Ramos (cell line): ENCODE measurements around the gene RRAGA.
"Not testable (repeated sequence)": the region's sequence is repeated elsewhere in the genome, so short reads cannot be mapped to it uniquely, and the experiment has no call there.

ENCODE experiments used
- in situ Hi-C: fragments of 300-500 bp; cut with MboI; formaldehyde crosslinking; loops from one replicate; pipeline ENCODE4 v1.14.3; 2022; ENCODE audit warnings: low sequenced_read_pairs; ENCODE audit not compliant: unreplicated experiment

RRAGA gene, protein sequence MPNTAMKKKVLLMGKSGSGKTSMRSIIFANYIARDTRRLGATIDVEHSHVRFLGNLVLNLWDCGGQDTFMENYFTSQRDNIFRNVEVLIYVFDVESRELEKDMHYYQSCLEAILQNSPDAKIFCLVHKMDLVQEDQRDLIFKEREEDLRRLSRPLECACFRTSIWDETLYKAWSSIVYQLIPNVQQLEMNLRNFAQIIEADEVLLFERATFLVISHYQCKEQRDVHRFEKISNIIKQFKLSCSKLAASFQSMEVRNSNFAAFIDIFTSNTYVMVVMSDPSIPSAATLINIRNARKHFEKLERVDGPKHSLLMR

DNA sequence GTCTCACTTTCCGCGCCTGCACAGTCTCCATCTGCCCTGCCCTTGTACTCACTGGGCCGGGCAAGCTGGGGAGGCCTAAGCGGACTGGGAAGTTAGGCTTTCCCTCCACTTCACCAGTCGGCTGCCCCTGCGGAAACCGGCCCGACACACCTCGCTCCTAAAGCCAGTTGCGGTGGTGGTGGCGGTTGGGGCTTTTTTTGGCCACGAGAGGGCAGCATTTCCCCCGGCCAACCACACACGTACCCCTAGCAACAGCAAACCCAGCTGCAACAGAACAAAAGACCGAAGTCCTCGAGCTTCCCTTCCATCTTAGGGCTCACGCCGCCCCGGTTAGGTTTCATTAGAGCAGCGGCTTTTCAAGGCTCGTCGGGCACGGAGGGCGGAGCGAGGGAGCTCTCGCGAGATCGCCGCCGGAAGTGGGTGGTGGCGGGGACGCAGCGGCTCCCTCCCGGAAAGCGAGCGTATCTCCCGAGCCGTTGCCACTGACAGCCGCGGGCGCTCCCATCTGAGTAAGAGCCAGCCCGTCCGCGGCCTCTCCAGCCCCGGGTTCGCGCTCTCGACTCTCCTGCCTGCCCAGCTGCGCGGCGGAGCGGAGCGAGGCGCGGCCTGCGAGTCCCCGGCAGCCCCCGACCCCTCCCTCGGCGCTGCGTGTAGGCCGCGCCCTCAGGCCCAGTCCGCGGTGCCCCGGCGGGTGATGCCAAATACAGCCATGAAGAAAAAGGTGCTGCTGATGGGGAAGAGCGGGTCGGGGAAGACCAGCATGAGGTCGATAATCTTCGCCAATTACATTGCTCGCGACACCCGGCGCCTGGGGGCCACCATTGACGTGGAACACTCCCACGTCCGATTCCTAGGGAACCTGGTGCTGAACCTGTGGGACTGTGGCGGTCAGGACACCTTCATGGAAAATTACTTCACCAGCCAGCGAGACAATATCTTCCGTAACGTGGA, at the start of gene RRAGA:
RRAGA (plus strand) TSS at position 462 of the 951 bp plus-strand sequence; CDS start at position 695, 233 bp downstream.
- in situ Hi-C loops, result loop anchor here (25.0 kb wide), 1 partner anchor 787 kb away; no protein-coding TSS in a partner anchor

DNA sequence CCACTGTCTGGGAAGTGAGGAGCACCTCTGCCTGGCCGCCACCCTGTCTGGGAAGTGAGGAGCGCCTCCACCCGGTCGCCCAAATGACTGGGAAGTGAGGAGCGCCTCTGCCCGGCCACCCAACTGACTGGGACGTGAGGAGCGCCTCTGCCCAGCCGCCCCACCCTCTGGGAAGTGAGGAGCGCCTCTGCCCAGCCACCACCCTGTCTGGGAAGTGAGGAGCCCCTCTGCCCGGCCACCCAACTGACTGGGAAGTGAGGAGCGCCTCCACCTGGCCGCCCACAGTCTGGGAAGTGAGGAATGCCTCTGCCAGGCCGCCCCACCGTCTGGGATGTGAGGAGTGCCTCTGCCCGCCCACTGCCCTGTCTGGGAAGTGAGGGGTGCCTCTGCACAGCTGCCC, 49.1 kb upstream of the RRAGA start:
- in situ Hi-C loops, result no loop called here

DNA sequence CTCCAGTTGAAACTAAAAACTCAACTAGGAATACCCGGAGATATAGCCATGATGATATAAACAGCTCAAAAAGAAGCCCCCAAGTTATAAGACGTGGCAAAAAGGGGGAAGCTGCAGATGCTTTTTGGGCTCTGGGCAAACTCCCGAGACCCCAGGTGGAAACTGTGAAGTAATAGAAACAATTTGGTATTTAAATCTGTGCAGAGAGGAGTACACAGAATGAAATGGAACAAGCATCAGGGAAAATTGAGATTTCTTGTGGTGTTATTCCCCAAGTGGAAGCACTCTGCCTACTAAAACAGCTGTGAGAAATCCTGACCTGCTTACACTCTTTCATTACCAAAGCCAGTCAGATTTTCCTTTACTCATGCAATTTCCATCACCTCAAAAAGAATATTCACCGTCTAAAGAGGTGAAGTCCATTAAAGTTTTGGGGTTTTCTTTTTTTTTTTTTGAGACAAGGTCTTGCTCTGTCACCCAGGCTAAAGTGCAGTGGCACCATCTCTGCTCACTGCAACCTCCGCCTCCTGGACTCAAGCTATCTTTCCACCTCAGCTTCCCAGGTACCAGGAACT, 39.7 kb upstream of the RRAGA start:
- in situ Hi-C loops, result no loop called here

DNA sequence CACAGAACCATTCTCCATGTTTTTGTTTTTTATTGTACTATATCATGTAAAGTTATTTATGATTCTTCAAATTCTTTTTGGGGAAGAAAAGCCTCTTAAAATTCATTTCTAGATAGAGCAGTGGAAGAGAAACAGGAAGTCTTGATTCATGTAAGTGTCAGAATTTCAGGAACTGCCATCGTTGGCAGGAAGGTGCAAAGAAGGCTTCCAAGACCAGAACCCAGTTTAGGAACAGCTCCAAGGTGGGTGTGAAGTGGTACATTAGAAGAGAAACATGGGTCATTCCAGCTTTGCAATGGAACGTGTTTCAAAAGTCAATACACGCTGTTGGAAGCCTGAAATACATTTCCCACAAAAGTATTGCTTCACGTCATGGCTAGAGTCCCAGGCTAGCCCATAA, 31.0 kb upstream of the RRAGA start:
- in situ Hi-C loops, result no loop called here

DNA sequence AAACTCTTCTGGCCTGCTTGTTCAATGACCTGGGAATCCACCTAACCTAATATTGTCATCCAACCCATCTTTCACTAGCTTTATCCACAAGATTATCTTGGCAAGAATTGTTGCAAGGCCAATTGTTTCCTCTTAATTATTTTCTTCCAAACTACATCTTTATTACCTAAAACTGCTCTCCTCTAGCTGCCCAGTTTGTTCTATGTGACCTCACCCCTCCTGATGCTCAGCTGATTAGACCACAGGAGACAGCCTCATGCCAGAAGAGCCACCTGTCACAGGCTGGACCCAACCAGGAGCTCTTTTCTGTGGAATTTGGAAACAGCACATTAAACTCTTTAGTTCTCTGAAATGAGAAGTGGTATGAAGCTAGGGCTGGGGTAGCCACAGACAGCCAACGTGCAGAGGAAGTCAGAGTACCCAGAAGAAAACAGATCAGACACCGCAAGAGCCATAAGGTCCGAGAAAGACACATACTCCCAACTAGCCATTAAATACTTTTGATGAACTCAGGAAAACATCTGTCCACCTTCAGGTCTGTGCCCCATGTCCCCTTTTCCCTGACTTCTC, 28.3 kb upstream of the RRAGA start:
- in situ Hi-C loops, result no loop called here

DNA sequence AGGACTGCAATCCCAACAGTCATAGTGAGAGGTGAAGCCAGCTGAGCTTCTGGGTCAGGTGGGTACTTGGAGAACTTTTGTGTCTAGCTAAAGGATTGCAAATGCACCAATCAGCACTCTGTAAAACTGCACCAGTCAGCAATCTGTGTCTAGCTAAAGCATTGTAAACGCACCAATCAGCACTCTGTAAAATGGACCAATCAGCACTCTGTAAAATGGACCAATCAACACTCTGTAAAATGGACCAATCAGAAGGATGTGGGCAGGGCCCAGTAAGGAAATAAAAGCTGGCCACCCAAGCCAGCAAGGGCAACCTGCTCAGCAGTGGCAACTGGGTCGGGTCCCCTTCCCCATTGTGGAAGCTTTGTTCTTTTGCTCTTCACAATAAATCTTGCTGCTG, 27.6 kb upstream of the RRAGA start:
- in situ Hi-C loops, result not testable (repeated sequence)

DNA sequence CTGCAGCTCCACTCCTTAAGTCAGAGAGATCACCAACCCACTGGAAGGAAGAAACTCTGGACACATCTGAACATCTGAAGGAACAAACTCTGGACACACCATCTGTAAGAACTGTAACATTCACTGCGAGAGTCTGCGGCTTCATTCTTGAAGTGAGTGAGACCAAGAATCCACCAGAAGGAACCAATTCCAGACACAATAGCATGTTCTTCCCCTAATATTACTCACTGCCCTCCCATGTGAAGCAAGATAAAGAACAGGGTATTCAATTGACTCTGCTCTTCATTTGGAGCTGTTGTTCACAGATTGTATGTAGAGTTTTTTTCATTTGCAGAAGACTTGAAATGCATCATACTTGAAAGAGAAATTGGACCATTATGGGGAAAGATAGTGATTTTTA, 27.0 kb upstream of the RRAGA start:
- in situ Hi-C loops, result no loop called here

DNA sequence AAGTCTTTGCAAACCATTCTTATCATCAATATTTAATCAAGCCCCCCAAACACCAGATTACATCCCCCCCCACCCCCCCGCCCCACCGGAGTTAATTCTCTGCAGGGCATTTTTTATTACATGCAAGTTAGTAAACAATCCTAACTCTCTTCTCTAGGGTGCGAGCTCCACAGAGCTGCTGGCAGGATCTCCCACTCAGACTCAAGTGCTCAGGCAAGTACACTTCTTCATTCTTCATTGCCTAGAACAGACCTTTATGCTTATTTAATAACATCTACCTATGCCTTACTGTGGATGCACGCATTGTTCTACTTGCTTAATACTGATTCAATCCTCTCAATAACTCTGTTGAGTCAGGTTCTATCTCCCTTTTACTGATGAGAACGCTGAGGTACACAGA, 26.1 kb upstream of the RRAGA start:
- in situ Hi-C loops, result no loop called here

DNA sequence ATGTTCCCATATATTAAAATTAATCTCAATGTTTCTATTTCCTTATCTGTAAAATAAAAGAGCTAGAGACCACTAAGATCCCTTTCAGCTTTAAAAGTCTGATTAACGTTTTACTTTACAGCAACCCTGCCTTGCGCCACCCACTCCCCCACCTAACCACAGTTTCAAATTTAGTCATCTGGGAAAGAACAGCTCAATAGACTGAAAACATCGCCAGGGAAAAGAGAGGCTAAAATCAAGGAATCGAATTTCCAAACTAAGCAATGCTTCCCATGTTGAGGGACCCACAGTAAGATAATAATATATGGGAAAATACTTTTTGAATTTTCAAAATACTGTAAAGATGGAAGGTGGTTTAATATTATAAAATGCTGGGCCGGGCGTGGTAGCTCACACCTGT, 22.9 kb upstream of the RRAGA start:
- in situ Hi-C loops, result loop anchor here (25.0 kb wide), 1 partner anchor 764 kb away; no protein-coding TSS in a partner anchor

DNA sequence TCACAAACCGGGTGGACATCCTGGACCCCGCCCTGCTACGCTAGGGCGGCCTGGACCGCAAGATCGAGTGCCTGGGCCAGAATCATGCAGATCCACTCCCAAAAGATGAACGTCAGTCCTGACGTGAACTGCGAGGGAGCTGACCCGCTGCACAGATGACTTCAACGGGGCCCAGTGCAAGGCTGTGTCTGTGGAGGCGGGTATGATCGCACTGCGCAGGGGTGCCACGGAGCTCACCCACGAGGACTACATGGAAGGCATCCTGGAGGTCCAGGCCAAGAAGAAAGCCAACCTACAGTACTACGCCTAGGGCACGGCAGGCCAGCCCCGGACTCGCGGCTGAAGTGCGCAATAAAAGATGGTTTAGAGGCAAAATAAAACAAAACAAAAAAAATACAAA, 21.4 kb upstream of the RRAGA start:
- in situ Hi-C loops, result loop anchor here (25.0 kb wide), 1 partner anchor 766 kb away; no protein-coding TSS in a partner anchor

DNA sequence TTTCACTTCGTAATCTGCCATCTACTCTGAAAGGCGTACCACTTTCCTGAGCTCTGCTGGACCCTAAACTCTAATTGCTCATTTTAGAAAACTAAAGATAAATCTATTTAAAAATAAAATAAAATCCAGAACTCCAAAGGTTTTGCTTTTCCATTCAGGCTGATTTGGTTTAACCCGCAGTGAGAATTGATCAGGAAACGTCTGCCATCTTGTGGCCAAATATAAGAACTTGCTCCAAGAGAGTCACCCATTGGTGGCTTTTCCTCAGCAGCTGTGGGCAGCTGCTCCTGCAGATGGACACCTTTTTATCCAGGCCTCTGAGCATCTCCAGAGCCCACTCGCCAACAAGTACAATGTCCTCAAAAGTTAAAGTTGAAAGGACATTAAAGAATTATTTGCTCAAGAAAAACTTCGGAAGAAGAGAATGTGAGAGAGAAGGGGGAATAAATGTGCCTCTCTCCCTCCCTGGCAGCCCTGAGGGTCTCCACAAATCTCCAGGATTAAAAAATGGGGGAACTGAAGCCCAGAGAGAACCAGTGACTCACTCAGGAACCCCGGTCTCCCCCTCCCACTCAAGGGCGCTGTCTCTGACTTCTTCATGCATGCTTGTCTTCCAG, 20.3 kb upstream of the RRAGA start:
- in situ Hi-C loops, result loop anchor here (25.0 kb wide), 1 partner anchor 767 kb away; no protein-coding TSS in a partner anchor

DNA sequence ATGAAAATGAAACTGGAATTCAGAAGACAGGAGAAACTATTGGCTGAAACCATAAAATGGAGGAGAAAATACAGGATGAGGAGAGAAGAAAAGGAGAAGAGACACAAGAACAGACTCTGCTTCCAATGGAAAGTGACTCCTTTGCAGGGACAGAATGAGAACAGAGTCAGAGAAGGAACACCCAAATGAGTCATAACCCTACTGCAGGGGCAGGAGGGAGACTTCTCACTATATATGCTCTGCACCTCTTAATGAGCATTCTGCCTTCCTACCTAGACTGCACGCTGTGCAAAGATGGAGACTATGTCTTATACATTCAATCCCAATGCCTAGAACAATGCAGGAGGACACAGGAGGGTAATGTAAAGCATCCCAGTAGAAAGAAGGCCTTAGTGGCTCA, 18.3 kb upstream of the RRAGA start:
- in situ Hi-C loops, result loop anchor here (25.0 kb wide), 1 partner anchor 769 kb away; no protein-coding TSS in a partner anchor

DNA sequence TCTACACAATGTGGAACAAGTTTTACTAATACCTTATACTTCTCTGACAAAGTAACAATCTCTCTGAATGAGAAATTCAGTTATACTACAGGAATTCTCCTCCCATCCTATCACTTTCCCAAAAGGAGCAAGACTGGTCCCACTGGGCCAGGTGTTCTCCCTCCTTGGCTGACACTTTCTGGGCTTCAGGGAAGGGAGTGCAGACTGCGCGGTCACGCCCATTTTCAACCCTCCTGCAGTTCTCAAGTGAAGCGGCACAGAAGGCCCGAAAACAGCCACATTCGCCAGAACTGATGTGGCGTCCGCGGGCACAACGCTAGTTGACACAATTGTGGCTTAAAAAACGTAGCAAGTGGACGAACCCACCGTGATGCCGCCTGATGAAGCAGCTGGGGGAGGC, 16.8 kb upstream of the RRAGA start:
- in situ Hi-C loops, result loop anchor here (25.0 kb wide), 1 partner anchor 770 kb away; no protein-coding TSS in a partner anchor

DNA sequence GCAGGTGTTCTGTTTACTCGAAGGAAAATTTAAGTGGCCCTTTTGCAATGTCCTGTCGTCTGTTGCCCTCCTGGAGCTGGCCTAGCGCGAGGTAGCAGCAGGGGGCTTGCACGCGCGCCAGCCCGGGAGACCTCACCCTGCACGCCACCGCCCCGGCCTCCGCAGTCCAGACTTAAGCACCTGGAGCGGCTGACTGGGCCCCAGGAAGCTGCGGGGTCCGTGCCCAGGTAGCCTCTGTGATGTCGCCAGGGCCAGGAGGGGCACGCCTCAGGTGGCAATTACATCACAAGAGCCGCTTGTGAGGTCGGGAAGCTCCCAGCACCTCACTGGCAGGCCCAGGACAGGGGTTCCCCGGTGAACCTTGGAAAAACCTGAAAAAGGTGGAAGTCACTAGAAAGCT, 16.2 kb upstream of the RRAGA start, which contains the start of gene SAXO1:
SAXO1 (minus strand) TSS at position 195 of the 400 bp plus-strand sequence. CDS start 301 bp downstream, outside the sequence.
- in situ Hi-C loops, result loop anchor here (25.0 kb wide), 1 partner anchor 771 kb away; no protein-coding TSS in a partner anchor

DNA sequence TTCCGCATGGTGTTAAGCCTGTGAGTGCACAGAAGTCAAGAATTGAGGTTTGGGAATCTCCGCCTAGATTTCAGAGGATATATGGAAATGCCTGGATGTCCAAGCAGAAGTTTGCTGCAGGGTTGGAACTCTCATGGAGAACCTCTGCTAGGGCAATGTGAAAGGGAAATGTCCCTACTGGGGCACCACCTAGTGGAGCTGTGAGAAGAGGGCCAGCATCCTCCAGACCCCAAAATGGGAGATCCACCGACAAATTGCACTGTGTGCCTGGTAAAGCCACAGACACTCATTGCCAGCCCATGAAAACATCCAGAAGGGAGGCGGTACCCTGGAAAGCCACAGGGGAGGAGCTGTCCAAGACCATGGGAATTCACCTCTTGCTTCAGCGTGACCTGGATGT, 12.6 kb upstream of the RRAGA start:
- in situ Hi-C loops, result loop anchor here (25.0 kb wide), 1 partner anchor 774 kb away; no protein-coding TSS in a partner anchor

DNA sequence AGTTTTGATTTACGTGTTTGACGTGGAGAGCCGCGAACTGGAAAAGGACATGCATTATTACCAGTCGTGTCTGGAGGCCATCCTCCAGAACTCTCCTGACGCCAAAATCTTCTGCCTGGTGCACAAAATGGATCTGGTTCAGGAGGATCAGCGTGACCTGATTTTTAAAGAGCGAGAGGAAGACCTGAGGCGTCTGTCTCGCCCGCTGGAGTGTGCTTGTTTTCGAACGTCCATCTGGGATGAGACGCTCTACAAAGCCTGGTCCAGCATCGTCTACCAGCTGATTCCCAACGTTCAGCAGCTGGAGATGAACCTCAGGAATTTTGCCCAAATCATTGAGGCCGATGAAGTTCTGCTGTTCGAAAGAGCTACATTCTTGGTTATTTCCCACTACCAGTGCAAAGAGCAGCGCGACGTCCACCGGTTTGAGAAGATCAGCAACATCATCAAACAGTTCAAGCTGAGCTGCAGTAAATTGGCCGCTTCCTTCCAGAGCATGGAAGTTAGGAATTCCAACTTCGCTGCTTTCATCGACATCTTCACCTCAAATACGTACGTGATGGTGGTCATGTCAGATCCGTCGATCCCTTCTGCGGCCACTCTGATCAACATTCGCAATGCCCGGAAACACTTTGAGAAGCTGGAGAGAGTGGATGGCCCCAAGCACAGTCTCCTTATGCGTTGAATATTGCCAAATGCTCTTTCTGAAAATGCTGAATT, 850 bp downstream of the RRAGA start:
- in situ Hi-C loops, result loop anchor here (25.0 kb wide), 1 partner anchor 788 kb away; no protein-coding TSS in a partner anchor

DNA sequence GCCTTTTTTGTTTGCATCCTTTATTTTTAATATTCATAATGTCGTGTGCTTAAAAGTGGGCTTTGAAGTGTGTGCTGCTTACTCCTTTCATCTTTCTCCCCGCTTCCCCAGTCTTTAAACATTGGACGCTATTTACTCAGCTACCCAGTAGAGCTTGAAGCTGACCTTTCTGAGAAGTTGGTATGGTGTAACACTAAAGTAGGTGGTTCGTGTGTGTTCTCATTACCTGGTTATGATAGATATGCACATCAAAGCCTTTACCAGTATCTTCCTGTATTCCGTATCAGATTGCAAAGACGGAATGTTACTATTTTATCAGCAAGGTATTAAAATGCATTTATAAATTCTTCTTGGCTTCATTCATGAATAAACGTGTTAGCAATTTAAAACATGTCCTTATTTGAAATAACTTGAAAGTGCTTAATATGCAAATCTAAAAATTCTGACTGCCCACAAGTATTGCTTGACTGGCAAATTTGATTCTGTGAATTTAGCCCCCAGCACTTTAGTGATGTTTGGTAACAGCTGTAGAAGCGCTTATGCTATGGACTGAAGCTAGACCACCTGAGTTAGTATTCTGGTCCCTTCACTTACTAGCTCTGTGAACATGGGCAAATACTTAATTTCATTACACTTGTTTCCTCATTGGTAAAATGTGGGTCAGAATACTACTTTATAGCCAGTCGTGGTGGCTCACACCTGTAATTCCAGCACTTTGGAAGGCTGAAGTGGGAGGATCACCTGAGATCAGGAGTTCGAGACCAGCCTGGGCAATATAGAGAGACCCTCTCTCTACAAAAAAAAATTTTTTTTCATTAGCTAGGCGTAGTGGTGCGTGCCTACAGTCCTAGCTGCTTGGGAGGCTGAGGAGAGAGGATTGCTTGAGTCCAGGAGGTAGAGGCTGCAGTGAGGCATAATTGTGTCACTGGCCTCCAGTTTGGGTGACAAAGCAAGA, 1.7 kb downstream of the RRAGA start:
- in situ Hi-C loops, result no loop called here

DNA sequence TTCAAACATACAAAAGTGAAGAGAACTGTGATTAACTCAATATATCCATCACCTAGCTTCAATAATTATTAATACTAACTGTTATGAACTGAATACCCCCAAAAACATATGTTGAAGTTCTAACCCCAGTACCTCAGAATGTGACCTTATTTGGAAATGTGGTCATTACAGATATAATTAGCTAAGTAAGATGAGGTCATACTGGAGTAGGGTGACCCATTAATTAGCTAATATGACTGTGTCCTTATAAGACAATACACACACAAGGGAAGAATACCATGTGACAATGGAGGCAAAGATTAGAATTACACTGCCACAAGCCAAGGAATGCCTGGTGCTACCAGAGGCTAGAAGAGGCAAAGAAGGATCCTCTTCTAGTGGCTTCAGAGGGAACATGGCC, 7.8 kb downstream of the RRAGA start:
- in situ Hi-C loops, result no loop called here
